K562 (cell line): ENCODE results near the gene NBEA. TPM values are rescaled to one million over a fixed set of nuclear protein-coding genes. Genes with fewer than 3 reads are reported as not detected.

Source experiments
- CBX3 ChIP-seq, 2 experiments: IDR thresholded peaks; 1 replicate in 1 of 2; 2 replicates in 1 of 2; pipeline ENCODE4 v1.6.1; 2012; ENCODE audit warnings: inconsistent platforms in 2 of 2, low read length in 2 of 2, borderline replicate concordance in 1 of 2, control low read depth in 1 of 2
- FIP1L1 ChIP-seq: fragments of 200-400 bp; formaldehyde crosslinking; IDR thresholded peaks from 2 replicates; pipeline ENCODE4 v1.6.1; 2018; ENCODE audit warnings: mild to moderate bottlenecking, low read depth, low read length; ENCODE audit not compliant: poor library complexity, severe bottlenecking
- KLF6 ChIP-seq: fragments of 250-450 bp; sonication (Bioruptor Pico); IDR thresholded peaks from 2 replicates; pipeline ENCODE4 v1.4.0; 2020; ENCODE audit warnings: mild to moderate bottlenecking, moderate library complexity, borderline replicate concordance
- MECOM ChIP-seq: fragments of 250-450 bp; sonication (Bioruptor Pico); IDR thresholded peaks from 2 replicates; pipeline ENCODE4 v1.8.0; 2022; ENCODE audit warnings: inconsistent platforms
- RNF219 ChIP-seq: fragments of 250-450 bp; sonication (Bioruptor Pico); IDR thresholded peaks from 2 replicates; pipeline ENCODE4 v1.5.0; 2022; ENCODE audit warnings: mild to moderate bottlenecking
- STAT5A ChIP-seq: IDR thresholded peaks from 2 replicates; pipeline ENCODE4 v1.6.1; 2012; ENCODE audit warnings: low read length, inconsistent platforms, borderline replicate concordance
- TOE1 ChIP-seq, 2 experiments: fragments of 450-650 bp in 1 of 2; sonication (generic) in 1 of 2; formaldehyde crosslinking in 1 of 2; IDR thresholded peaks; 2 replicates each; pipeline versions ENCODE4 v1.7.1 to v1.8.0; 2016 to 2022; ENCODE audit warnings: borderline replicate concordance in 2 of 2, mild to moderate bottlenecking in 2 of 2, antibody characterized with exemption in 1 of 2, inconsistent platforms in 1 of 2, low read depth in 1 of 2, missing genetic modification reagents in 1 of 2, moderate library complexity in 1 of 2
- ZNF655 ChIP-seq: fragments of 250-450 bp; sonication (Bioruptor Pico); IDR thresholded peaks from 2 replicates; pipeline ENCODE4 v1.5.0; 2021
- ZNF764 ChIP-seq: fragments of 250-450 bp; sonication (Bioruptor Pico); IDR thresholded peaks from 2 replicates; pipeline ENCODE4 v1.4.0; 2020; ENCODE audit warnings: low read depth, mild to moderate bottlenecking, moderate library complexity
- ZZZ3 ChIP-seq: fragments of 450-650 bp; IDR thresholded peaks from 2 replicates; pipeline ENCODE4 v1.6.1; 2016; ENCODE audit warnings: antibody characterized with exemption, mild to moderate bottlenecking, moderate library complexity
- polyA plus RNA-seq, 8 experiments: library from polyadenylated mRNA; depleted of rRNA in 4 of 8; stranded (reverse) in 5 of 8; unstranded in 3 of 8; fragments of >200 nt; fragmentation: Nextera tagmentation in 2 of 8; fragmentation: Illumina TruSeq in 1 of 8; extraction: Ambion mirVana in 2 of 8; extraction: Trizol in 1 of 8; gene quantifications; 2 replicates each; pipeline versions ENCODE4 v1.2.1 to v1.2.3, GENCODE V29; 2011 to 2014; ENCODE audit warnings: inconsistent platforms in 1 of 8, missing spikeins in 1 of 8
- total RNA-seq, 7 experiments: library from RNA; depleted of rRNA in 6 of 7; stranded (reverse); fragments of >200 nt in 6 of 7; fragmentation: Illumina TruSeq in 2 of 7; extraction: Trizol in 2 of 7; gene quantifications; 2 replicates each; pipeline versions ENCODE4 v1.2.1 to v1.2.3, GENCODE V29; 2011 to 2021; ENCODE audit warnings: low replicate concordance in 1 of 7

The NBEA gene
- total and polyA plus RNA-seq, 9 of the 15 experiments (the other 6 are each of a cell fraction or from before 2014, with no cell fraction given): 0.03 to 0.94 (median 0.05) TPM; not detected in 2

DNA sequence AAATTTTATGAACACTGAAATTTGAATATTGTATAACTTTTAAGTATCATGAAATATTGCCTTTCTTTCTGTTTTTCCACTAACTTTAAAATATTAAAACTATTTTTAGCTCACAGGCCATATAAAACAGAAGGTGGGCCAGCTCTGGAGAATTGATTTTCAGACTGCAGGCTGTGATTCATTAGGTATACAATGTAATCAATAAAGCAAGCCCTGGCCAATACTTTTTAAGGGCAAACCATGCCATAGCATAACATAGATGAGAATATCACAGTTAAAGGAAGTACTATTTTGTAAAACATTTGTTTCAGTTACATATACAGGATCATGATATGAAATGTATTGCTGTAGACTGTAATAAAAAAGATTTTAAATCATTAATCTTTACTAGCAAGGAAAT, 336.8 kb downstream of the NBEA start (continued):
- no peak for TF ChIP-seq FIP1L1
- no peak for TF ChIP-seq CBX3 (IDR thresholded peaks at IDR 0.05; ENCODE audit: borderline replicate concordance in 1 of 2, low read length in 2 of 2)
- TF ChIP-seq ZZZ3: no peak
- TF ChIP-seq ZNF655 (CRISPR knock-in tag): no peak
- TF ChIP-seq KLF6 (CRISPR knock-in tag): no peak
- TF ChIP-seq RNF219 (CRISPR knock-in tag): no peak
- no peak for TF ChIP-seq ZNF764 (CRISPR knock-in tag)
- TF ChIP-seq MECOM (CRISPR knock-in tag): no peak
- no peak for TF ChIP-seq STAT5A
- no peak for TF ChIP-seq TOE1 (IDR thresholded peaks at IDR 0.05; ENCODE audit: borderline replicate concordance)
- TF ChIP-seq TOE1 (CRISPR knock-in tag; IDR thresholded peaks at IDR 0.05; ENCODE audit: borderline replicate concordance, low read depth): no peak
